22Rv1 (cell line): ENCODE data around the gene IFT52.

Experiments
- CTCF ChIP-seq: fragments of 450-650 bp; IDR thresholded peaks from 2 replicates; pipeline ENCODE4 v1.5.1; 2017; ENCODE audit warnings: mild to moderate bottlenecking
- ZFX ChIP-seq: fragments of 450-650 bp; IDR thresholded peaks from 2 replicates; pipeline ENCODE4 v1.6.1; 2017; ENCODE audit warnings: antibody characterized with exemption, borderline replicate concordance

DNA sequence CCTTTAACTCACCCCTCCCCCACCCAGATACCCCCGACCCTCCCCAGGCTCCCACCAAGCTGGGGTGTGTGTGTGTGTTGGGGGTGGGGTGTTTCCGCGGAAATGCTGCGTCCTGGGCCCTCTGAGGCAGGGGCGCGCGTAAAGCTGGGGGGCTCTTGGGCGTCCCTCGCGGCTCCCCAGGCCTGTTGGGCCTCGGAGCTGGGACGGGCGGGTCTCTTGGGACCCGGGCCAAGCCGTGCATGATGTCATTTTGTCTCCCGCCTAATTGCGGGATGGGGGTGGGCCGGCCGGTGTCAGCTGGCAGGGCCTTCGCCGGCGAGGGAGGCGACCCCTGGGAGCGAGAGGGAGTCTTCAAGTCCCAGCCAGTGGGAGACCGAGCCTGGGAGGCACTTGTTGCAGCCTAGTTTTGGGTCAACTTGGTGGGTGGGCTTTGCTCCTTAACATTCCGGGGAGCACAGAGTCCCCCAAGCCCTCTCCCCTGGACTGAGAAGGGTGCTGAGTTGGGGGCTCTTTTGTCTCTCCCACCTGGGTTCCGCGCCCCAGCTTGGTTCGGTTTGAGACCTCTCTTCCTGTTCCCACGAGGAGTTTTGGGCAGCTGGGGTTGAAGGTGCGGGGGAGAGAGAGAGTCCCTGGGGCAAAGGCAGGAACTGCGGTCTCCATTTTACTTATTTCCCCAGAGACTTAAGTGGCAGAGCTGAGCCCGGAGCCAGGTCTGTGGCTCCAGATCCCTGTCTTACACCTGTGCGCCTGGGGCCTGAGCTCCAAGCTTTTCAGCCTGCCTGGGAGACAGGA lies 76.8 kb downstream of the IFT52 start:
- TF ChIP-seq CTCF (no peak), ZFX (no peak)
